Choroid plexus epithelial cell (primary cell): ENCODE results near the gene PKP1.
"Not testable (repeated sequence)": the region's sequence is repeated elsewhere in the genome, so short reads cannot be mapped to it uniquely, and the experiment has no call there.

Experiments used
- DNase-seq: peaks from one replicate; pipeline ENCODE4 v3.0.0-alpha.2; 2010; ENCODE audit warnings: low read depth
- H3K4me3 ChIP-seq: 2 replicates; pipeline ENCODE4 v1.5.1; 2011; ENCODE audit warnings: low read depth, mild to moderate bottlenecking, control low read depth, low read length, moderate library complexity
- CTCF ChIP-seq: conservative IDR thresholded peaks from 2 replicates; pipeline ENCODE4 v1.5.1; 2011; ENCODE audit warnings: low read depth, mild to moderate bottlenecking, control low read depth, inconsistent platforms, low read length, moderate library complexity

PKP1 gene

GRCh38 chr1:201255479-201256362, 27.6 kb upstream of the PKP1 start:
- H3K4me3 ChIP-seq, result no peak overlapping the region
- no peak for TF ChIP-seq CTCF
- no peak for DNase-seq

GRCh38 chr1:201258132-201258531, 25.2 kb upstream of the PKP1 start:
- H3K4me3 ChIP-seq, DNase-seq: not testable (repeated sequence)

GRCh38 chr1:201258763-201259230, 24.5 kb upstream of the PKP1 start:
- no peak for TF ChIP-seq CTCF
- DNase-seq, result no peak
- H3K4me3 ChIP-seq, result no peak overlapping the region

- no peak overlapping the region for H3K4me3 ChIP-seq
- DNase-seq, result no peak
- TF ChIP-seq CTCF, result no peak
These were observed 23.6 kb upstream of the PKP1 start for GRCh38 chr1:201259476-201260235.

GRCh38 chr1:201260236-201260590, 23.1 kb upstream of the PKP1 start:
- no peak for DNase-seq
- H3K4me3 ChIP-seq, result no peak overlapping the region
- no peak for TF ChIP-seq CTCF

- TF ChIP-seq CTCF, result no peak
- no peak overlapping the region for H3K4me3 ChIP-seq
- no peak for DNase-seq
These were observed 22.5 kb upstream of the PKP1 start for GRCh38 chr1:201260648-201261311.

GRCh38 chr1:201261771-201262547, 21.3 kb upstream of the PKP1 start:
- no peak overlapping the region for H3K4me3 ChIP-seq
- no peak for TF ChIP-seq CTCF
- no peak for DNase-seq
